ENCODE data around the gene RAD51.

- TF ChIP-seq POLR2AphosphoS5 (IDR thresholded peaks at IDR 0.05; ENCODE audit: borderline replicate concordance, low read depth, low read length) (no peak), EZH2 (IDR thresholded peaks at IDR 0.05) (no peak)
Observed at GRCh38 chr15:40736575-40736974, 41.6 kb downstream of the RAD51 start.
